Sigmoid colon (tissue), 4 donors: ENCODE data around the gene LRRFIP1.

Experiments used
- CTCF ChIP-seq, 4 experiments: fragments of 450-650 bp in 3 of 4; fragments of 200-600 bp in 1 of 4; IDR thresholded peaks; one replicate each; pipeline ENCODE4 v1.5.1; 2016 to 2019; ENCODE audit warnings: antibody characterized with exemption in 4 of 4, mild to moderate bottlenecking in 3 of 4, moderate library complexity in 2 of 4
- EP300 ChIP-seq, 4 donors: sonication (generic); formaldehyde crosslinking; IDR thresholded peaks; one replicate each; pipeline ENCODE4 v1.6.1; 2017; ENCODE audit warnings: antibody characterized with exemption in 4 of 4
- POLR2AphosphoS5 ChIP-seq, 4 donors: sonication (generic); formaldehyde crosslinking; IDR thresholded peaks; one replicate each; pipeline ENCODE4 v1.6.1; 2017; ENCODE audit warnings: antibody characterized with exemption in 4 of 4

GRCh38 chr2:237633061-237633561 lies 5.7 kb downstream of the LRRFIP1 start:
- TF ChIP-seq CTCF (IDR thresholded peaks at IDR 0.05) (no peak), POLR2AphosphoS5 (IDR thresholded peaks at IDR 0.05) (no peak), EP300 (IDR thresholded peaks at IDR 0.05) (no peak)
